ENCODE results near the gene SYNGR4.

DNA sequence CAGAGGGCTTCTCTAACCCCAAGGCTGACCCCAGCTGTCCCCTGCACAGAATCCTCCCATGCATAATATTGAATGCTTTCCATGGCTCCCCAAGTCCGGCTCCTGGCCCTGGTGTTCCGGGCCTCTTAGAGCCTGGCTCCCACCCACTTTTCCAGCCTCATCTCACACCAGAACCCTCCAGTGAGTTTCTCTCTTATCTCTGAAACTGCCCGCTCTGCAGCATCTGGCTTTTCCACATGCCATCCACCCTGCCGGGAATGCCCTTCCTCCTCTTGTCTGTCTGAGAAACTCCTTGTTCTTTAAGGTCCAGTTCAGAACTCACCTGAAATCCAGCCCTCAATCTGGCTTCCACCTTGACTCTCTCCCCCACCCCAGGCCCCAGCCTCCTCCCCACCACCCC, 6.8 kb downstream of the SYNGR4 start:
- no peak for TF ChIP-seq POLR2A (IDR thresholded peaks at IDR 0.05)
- TF ChIP-seq, protein P1, sequence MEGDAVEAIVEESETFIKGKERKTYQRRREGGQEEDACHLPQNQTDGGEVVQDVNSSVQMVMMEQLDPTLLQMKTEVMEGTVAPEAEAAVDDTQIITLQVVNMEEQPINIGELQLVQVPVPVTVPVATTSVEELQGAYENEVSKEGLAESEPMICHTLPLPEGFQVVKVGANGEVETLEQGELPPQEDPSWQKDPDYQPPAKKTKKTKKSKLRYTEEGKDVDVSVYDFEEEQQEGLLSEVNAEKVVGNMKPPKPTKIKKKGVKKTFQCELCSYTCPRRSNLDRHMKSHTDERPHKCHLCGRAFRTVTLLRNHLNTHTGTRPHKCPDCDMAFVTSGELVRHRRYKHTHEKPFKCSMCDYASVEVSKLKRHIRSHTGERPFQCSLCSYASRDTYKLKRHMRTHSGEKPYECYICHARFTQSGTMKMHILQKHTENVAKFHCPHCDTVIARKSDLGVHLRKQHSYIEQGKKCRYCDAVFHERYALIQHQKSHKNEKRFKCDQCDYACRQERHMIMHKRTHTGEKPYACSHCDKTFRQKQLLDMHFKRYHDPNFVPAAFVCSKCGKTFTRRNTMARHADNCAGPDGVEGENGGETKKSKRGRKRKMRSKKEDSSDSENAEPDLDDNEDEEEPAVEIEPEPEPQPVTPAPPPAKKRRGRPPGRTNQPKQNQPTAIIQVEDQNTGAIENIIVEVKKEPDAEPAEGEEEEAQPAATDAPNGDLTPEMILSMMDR (IDR thresholded peaks at IDR 0.05 in 4 of 5, conservative IDR thresholded peaks at IDR 0.05 in 1 of 5) = no peak
